GM12873 (cell line): ENCODE measurements around the gene EEPD1.

ENCODE experiments used
- CTCF ChIP-seq: IDR thresholded peaks from 2 replicates; pipeline ENCODE4 v1.5.1; 2012; ENCODE audit warnings: low read depth, mild to moderate bottlenecking, moderate library complexity, low read length, control low read depth; ENCODE audit not compliant: insufficient read depth; ENCODE audit errors: missing control alignments

EEPD1 gene

GRCh38 chr7:36217961-36218284 is 64.9 kb downstream of the EEPD1 start:
- no peak for TF ChIP-seq CTCF

GRCh38 chr7:36219429-36219828 is 66.4 kb downstream of the EEPD1 start:
- no peak for TF ChIP-seq CTCF

GRCh38 chr7:36223851-36224250 is 70.8 kb downstream of the EEPD1 start:
- TF ChIP-seq CTCF: no peak

GRCh38 chr7:36224934-36225858 is 72.1 kb downstream of the EEPD1 start:
- no peak for TF ChIP-seq CTCF

- TF ChIP-seq CTCF: no peak
Observed at GRCh38 chr7:36226151-36226550, 73.1 kb downstream of the EEPD1 start.

GRCh38 chr7:36227223-36227622 is 74.2 kb downstream of the EEPD1 start:
- no peak for TF ChIP-seq CTCF

GRCh38 chr7:36228039-36228438 is 75.0 kb downstream of the EEPD1 start:
- TF ChIP-seq CTCF: no peak
